Stimulated activated CD4-positive, alpha-beta T cell treated with anti-CD3 and anti-CD28 coated beads, Interleukin-4, amount 100 ng/mL, for 24 hours (primary cell): Measurements from ENCODE around the gene JAKMIP1.
A peak's percentile ranks its signal among the peaks of the same experiment; 100 is the strongest.
"Not testable (repeated sequence)": the region's sequence is repeated elsewhere in the genome, so short reads cannot be mapped to it uniquely, and the experiment has no call there.

Experiments
- DNase-seq: peaks from one replicate; pipeline ENCODE4 v3.0.0-alpha.2; 2020

Gene JAKMIP1

GRCh38 chr4:6028168-6028567 lies 172.2 kb downstream of the JAKMIP1 start:
- DNase-seq = no peak

- DNase-seq = no peak
Observed at GRCh38 chr4:6027392-6027791, 173.0 kb downstream of the JAKMIP1 start.

- DNase-seq = no peak
Observed at GRCh38 chr4:6024313-6024960, 175.9 kb downstream of the JAKMIP1 start.

GRCh38 chr4:6023731-6024130 lies 176.6 kb downstream of the JAKMIP1 start:
- DNase-seq = no peak

GRCh38 chr4:6022607-6023288 lies 177.6 kb downstream of the JAKMIP1 start:
- DNase-seq = no peak

GRCh38 chr4:6021831-6022606 lies 178.3 kb downstream of the JAKMIP1 start:
- no peak for DNase-seq

GRCh38 chr4:6020613-6021012 lies 179.7 kb downstream of the JAKMIP1 start:
- no peak for DNase-seq

GRCh38 chr4:6019316-6020263 lies 180.8 kb downstream of the JAKMIP1 start:
- DNase-seq = peak; percentile 15

GRCh38 chr4:6018331-6018730 lies 182.0 kb downstream of the JAKMIP1 start, which contains the start of gene C4orf50:
TSS of gene C4orf50 (minus strand) at chr4:6018431.
- DNase-seq = no peak

GRCh38 chr4:6017800-6018199 lies 182.5 kb downstream of the JAKMIP1 start:
- DNase-seq = no peak

GRCh38 chr4:6017030-6017429 lies 183.3 kb downstream of the JAKMIP1 start:
- DNase-seq = no peak

- no peak for DNase-seq
Observed at GRCh38 chr4:6013564-6013963, 186.8 kb downstream of the JAKMIP1 start.

- no peak for DNase-seq
Observed at GRCh38 chr4:6012200-6012599, 188.1 kb downstream of the JAKMIP1 start.

- DNase-seq = no peak
Observed at GRCh38 chr4:6011686-6012085, 188.7 kb downstream of the JAKMIP1 start.

- no peak for DNase-seq
Observed at GRCh38 chr4:6011271-6011671, 189.1 kb downstream of the JAKMIP1 start.

- DNase-seq = no peak
Observed at GRCh38 chr4:6010789-6011188, 189.6 kb downstream of the JAKMIP1 start.

GRCh38 chr4:6009452-6009851 lies 190.9 kb downstream of the JAKMIP1 start:
- no peak for DNase-seq

- DNase-seq = no peak
Observed at GRCh38 chr4:6008766-6009385, 191.5 kb downstream of the JAKMIP1 start.

GRCh38 chr4:6008092-6008551 lies 192.2 kb downstream of the JAKMIP1 start:
- no peak for DNase-seq

- no peak for DNase-seq
Observed at GRCh38 chr4:6005175-6005574, 195.2 kb downstream of the JAKMIP1 start.

- DNase-seq = not testable (repeated sequence)
Observed at GRCh38 chr4:6003485-6003884, 196.9 kb downstream of the JAKMIP1 start.

GRCh38 chr4:6002926-6003325 lies 197.4 kb downstream of the JAKMIP1 start:
- DNase-seq = no peak
